ENCODE results near the gene NAV2. TPM values are rescaled to one million over a fixed set of nuclear protein-coding genes. Genes with fewer than 3 reads are reported as not detected.

Gene NAV2
- total and polyA plus RNA-seq, 4 experiments from 2014 or later: 1.1 to 6.2 (median 4.2) TPM; not detected in 1

DNA sequence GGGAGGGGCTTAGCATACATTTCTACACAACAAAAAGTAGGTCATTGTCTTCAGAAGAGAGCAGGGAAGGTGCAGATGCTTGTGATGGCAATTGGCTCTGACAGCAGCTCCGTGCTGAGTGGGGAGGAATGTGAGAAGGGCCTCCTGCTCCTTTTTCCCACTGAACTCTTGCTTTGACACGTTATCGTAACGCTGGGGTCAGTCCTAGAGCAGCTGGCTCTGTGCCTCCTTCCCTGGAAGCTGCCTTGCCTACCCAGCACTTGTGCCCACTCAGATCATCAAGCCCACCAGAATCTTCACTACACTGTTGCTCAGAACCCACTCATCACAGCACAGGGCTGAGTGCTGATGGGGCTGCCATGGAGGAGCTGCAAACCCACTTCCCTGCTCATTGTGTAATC, 14.9 kb upstream of the NAV2 start:
- intact Hi-C loops (cut with micrococcal nuclease): no loop called here
- no peaks in the 10 kb centered on the region for H3K4me1 ChIP-seq (ENCODE audit: insufficient read depth, low read length)
- no peak overlapping the region for H3K27ac ChIP-seq (ENCODE audit: low read depth, low read length)
- Mint-ChIP-seq H3K4me3 (no peak overlapping the region), H3K27me3 (peaks cover 2 to 18% of the 10 kb centered on the region in 2 donors), H3K27ac (no peak overlapping the region), H3K4me1 (peaks cover 0 to 1% (median 0%) of the 10 kb centered on the region in 4 donors), H3K36me3 (peaks cover 0 to 3% of the 10 kb centered on the region in 2 donors), H3K9me3 (peaks cover 0 to 3% (median 0%) of the 10 kb centered on the region in 8 donors)
- H3K4me3 ChIP-seq (ENCODE audit: low read length in 2 of 2): no peak overlapping the region
- ChIA-PET CTCF (ENCODE audit: partially characterized antibody) (no interaction called here), POLR2A (ENCODE audit: partially characterized antibody) (no interaction called here)
- DNase-seq: no peak
- no peaks in the 10 kb centered on the region for H3K9me3 ChIP-seq (ENCODE audit: control insufficient read depth in 1 of 2, low read length in 2 of 2)
- H3K36me3 ChIP-seq (ENCODE audit: insufficient read depth, low read length): no peaks in the 10 kb centered on the region
- no peaks in the 10 kb centered on the region for H3K27me3 ChIP-seq (ENCODE audit: insufficient read depth, low read length)

DNA sequence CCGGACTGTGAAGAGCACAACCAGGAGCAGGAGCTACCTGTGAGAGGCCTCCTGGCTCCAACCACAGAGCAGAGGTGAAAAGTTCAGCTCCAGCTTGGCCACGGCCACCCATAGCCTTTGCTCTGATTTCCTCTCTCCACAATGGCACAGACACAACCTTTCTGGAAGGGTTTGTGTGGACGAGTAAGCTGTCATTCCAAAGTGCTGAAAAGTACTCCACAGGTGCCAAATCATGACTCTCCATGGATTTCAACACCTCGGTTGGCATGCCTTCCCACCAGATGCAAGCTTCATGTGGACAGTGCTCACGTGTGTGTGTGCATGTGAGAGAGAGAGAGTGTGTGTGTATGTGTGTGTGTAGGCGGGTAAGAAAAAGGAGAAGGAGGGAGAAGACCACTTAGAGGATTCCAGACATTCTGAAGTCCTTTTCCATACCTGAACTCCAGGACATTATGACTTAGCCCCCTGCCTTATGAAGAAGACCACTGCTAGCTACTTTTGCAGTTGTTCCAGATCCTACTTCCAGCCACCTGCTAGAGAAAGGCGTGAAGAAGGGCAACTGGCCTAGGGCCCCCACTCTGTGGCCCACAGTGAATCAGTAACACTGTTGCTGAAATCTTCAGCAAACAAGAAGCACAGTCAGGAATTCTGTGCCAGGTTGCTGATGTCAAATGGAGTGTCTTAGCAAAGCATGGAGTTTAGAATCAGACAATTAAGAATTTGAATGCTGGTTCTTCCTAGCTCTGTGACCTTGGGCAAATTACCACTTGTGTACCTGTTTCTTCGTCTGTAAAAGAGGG, 13.9 kb upstream of the NAV2 start:
- ChIA-PET POLR2A (ENCODE audit: partially characterized antibody) (no interaction called here), CTCF (ENCODE audit: partially characterized antibody) (interaction anchor here (1.1 kb wide), 1 partner anchor 44 kb away, joined by 3 read pairs; no protein-coding TSS in a partner anchor)
- Mint-ChIP-seq H3K36me3 (peaks cover 0 to 3% of the 10 kb centered on the region in 2 donors), H3K9me3 (peaks cover 0 to 3% (median 0%) of the 10 kb centered on the region in 8 donors), H3K4me1 (peaks cover 0 to 1% (median 0%) of the 10 kb centered on the region in 4 donors), H3K4me3 (no peak overlapping the region), H3K27me3 (peaks cover 2 to 21% of the 10 kb centered on the region in 2 donors), H3K27ac (no peak overlapping the region)
- Histone ChIP-seq H3K4me1 (ENCODE audit: insufficient read depth, low read length) (no peaks in the 10 kb centered on the region), H3K27me3 (ENCODE audit: insufficient read depth, low read length) (no peaks in the 10 kb centered on the region), H3K36me3 (ENCODE audit: insufficient read depth, low read length) (no peaks in the 10 kb centered on the region), H3K4me3 (ENCODE audit: low read length in 2 of 2) (no peak overlapping the region), H3K27ac (ENCODE audit: low read depth, low read length) (no peak overlapping the region), H3K9me3 (ENCODE audit: control insufficient read depth in 1 of 2, low read length in 2 of 2) (no peaks in the 10 kb centered on the region)
- intact Hi-C loops (cut with micrococcal nuclease): no loop called here
- DNase-seq: no peak

DNA sequence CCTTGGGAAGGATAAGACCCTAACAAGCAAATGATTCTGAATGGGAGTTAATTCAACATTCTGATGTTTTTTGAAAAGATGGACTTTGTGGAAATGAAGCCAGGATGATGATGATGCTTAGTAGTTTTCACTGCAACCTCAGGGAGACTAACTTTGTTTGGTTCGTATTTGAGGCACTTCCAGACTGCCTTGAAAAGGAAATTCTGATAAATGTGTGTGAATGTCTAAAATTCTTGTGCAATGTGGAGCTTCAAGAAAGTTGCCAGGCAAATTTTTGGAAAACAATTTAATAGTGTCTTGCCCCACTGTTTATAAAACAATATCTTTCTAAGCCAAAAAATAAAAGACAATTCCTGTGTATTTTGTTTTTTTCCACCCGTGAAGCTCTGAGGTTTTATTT, 11.2 kb upstream of the NAV2 start:
- ChIA-PET POLR2A (ENCODE audit: partially characterized antibody) (no interaction called here), CTCF (ENCODE audit: partially characterized antibody) (interaction anchor here (1.2 kb wide), 1 partner anchor 42 kb away, joined by 3 read pairs; no protein-coding TSS in a partner anchor)
- H3K27ac Mint-ChIP-seq: no peak overlapping the region
- no peaks in the 10 kb centered on the region for H3K36me3 ChIP-seq (ENCODE audit: insufficient read depth, low read length)
- peaks cover 2 to 21% of the 10 kb centered on the region in 2 donors for H3K27me3 Mint-ChIP-seq
- DNase-seq: no peak
- H3K9me3 ChIP-seq (ENCODE audit: control insufficient read depth in 1 of 2, low read length in 2 of 2): no peaks in the 10 kb centered on the region
- no peak overlapping the region for H3K27ac ChIP-seq (ENCODE audit: low read depth, low read length)
- no peaks in the 10 kb centered on the region for H3K4me1 ChIP-seq (ENCODE audit: insufficient read depth, low read length)
- intact Hi-C loops (cut with micrococcal nuclease): no loop called here
- no peaks in the 10 kb centered on the region for H3K36me3 Mint-ChIP-seq
- H3K27me3 ChIP-seq (ENCODE audit: insufficient read depth, low read length): no peaks in the 10 kb centered on the region
- H3K4me3 ChIP-seq (ENCODE audit: low read length in 2 of 2): no peak overlapping the region
- peaks cover 0 to 3% (median 0%) of the 10 kb centered on the region in 8 donors for H3K9me3 Mint-ChIP-seq
- H3K4me3 Mint-ChIP-seq: no peak overlapping the region
- peaks cover 0 to 3% (median 0%) of the 10 kb centered on the region in 4 donors for H3K4me1 Mint-ChIP-seq

DNA sequence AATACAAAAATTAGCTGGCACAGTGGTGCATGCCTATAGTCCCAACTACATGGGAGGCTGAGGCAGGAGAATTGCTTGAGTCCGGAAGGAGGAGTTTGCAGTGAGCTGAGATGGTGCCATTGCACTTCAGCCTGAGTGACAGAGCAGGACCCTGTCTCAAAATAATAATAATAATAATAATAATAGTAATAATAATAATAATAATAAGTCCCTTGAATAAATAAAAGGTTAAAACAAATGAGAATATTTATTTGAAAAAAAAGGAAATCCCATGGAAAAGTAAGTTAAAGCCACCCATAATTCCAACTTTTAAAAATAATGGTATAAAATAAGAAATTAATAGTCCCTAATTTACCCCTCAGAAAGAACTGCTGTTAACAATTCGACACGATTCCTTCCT, 10.0 kb upstream of the NAV2 start:
- peaks cover 0 to 18% of the 10 kb centered on the region in 2 donors for H3K27me3 Mint-ChIP-seq
- H3K4me3 Mint-ChIP-seq: no peak overlapping the region
- peaks cover 0 to 2% (median 0%) of the 10 kb centered on the region in 4 donors for H3K4me1 Mint-ChIP-seq
- Histone ChIP-seq H3K27ac (ENCODE audit: low read depth, low read length) (no peak overlapping the region), H3K4me3 (ENCODE audit: low read length in 2 of 2) (no peak overlapping the region), H3K9me3 (ENCODE audit: control insufficient read depth in 1 of 2, low read length in 2 of 2) (no peaks in the 10 kb centered on the region), H3K36me3 (ENCODE audit: insufficient read depth, low read length) (no peaks in the 10 kb centered on the region), H3K27me3 (ENCODE audit: insufficient read depth, low read length) (no peaks in the 10 kb centered on the region), H3K4me1 (ENCODE audit: insufficient read depth, low read length) (no peaks in the 10 kb centered on the region)
- CTCF ChIA-PET (ENCODE audit: partially characterized antibody): no interaction called here
- H3K9me3 Mint-ChIP-seq: no peaks in the 10 kb centered on the region
- no peaks in the 10 kb centered on the region for H3K36me3 Mint-ChIP-seq
- no peak for DNase-seq
- POLR2A ChIA-PET (ENCODE audit: partially characterized antibody): no interaction called here
- intact Hi-C loops (cut with micrococcal nuclease): no loop called here
- H3K27ac Mint-ChIP-seq: no peak overlapping the region

DNA sequence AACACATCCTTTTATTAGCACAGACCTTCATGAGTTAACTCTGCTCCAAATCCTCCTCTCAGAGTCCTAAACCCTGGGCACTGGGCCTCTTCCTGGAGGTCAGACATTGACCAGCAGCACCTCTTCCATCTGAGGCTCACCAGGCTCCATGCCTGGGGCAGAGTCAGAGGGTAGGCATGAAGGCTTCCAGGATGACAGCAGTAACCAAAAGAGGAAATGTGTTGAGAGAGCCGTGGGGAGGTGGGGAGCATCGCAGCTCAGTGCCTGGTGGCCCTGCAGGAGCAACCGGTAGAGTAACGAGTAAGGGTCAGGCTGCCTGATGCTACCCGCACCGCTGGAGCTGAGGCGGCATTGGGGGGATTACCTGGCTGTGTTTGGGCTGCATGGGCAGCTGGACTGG, 9.4 kb upstream of the NAV2 start:
- peaks cover 0 to 2% (median 0%) of the 10 kb centered on the region in 4 donors for H3K4me1 Mint-ChIP-seq
- H3K27me3 ChIP-seq (ENCODE audit: insufficient read depth, low read length): no peaks in the 10 kb centered on the region
- H3K4me3 ChIP-seq (ENCODE audit: low read length in 2 of 2): no peak overlapping the region
- no peak overlapping the region for H3K27ac ChIP-seq (ENCODE audit: low read depth, low read length)
- intact Hi-C loops (cut with micrococcal nuclease): no loop called here
- ChIA-PET POLR2A (ENCODE audit: partially characterized antibody) (no interaction called here), CTCF (ENCODE audit: partially characterized antibody) (no interaction called here)
- peak overlapping the region in 1 of 7 donors; percentile 48 for H3K27ac Mint-ChIP-seq
- DNase-seq: no peak
- H3K4me3 Mint-ChIP-seq: no peak overlapping the region
- H3K36me3 Mint-ChIP-seq: no peaks in the 10 kb centered on the region
- H3K27me3 Mint-ChIP-seq: peaks cover 0 to 16% of the 10 kb centered on the region in 2 donors
- no peaks in the 10 kb centered on the region for H3K4me1 ChIP-seq (ENCODE audit: insufficient read depth, low read length)
- no peaks in the 10 kb centered on the region for H3K36me3 ChIP-seq (ENCODE audit: insufficient read depth, low read length)
- no peaks in the 10 kb centered on the region for H3K9me3 Mint-ChIP-seq
- H3K9me3 ChIP-seq (ENCODE audit: control insufficient read depth in 1 of 2, low read length in 2 of 2): no peaks in the 10 kb centered on the region

DNA sequence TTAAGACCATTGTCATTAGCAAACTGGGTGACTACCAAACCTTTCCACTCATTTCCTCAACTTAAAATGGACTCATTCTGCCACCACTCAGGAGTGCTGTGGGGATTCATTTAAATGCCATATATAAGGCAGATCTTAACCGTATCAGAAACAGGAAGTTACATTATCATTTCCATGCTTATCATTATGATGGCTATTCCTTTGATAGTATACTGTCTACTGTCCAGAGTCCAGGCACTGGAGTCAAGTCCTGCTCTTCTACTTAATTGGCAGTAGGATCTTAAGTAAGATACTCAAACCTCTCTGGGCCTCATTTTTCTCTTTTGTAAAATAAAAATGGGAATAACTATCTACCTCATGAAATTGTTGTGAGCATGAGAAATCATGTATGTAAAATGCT, 8.4 kb upstream of the NAV2 start:
- intact Hi-C loops (cut with micrococcal nuclease): no loop called here
- peaks cover 0 to 16% of the 10 kb centered on the region in 2 donors for H3K27me3 Mint-ChIP-seq
- CTCF ChIA-PET (ENCODE audit: partially characterized antibody): no interaction called here
- no peaks in the 10 kb centered on the region for H3K9me3 Mint-ChIP-seq
- no peaks in the 10 kb centered on the region for H3K27me3 ChIP-seq (ENCODE audit: insufficient read depth, low read length)
- no peak overlapping the region for H3K27ac ChIP-seq (ENCODE audit: low read depth, low read length)
- H3K36me3 Mint-ChIP-seq: no peaks in the 10 kb centered on the region
- POLR2A ChIA-PET (ENCODE audit: partially characterized antibody): no interaction called here
- peak overlapping the region in 1 of 7 donors; percentile 50 for H3K27ac Mint-ChIP-seq
- no peak for DNase-seq
- H3K4me1 ChIP-seq (ENCODE audit: insufficient read depth, low read length): no peaks in the 10 kb centered on the region
- H3K4me1 Mint-ChIP-seq: peaks cover 0 to 2% (median 0%) of the 10 kb centered on the region in 4 donors
- H3K36me3 ChIP-seq (ENCODE audit: insufficient read depth, low read length): no peaks in the 10 kb centered on the region
- H3K9me3 ChIP-seq (ENCODE audit: control insufficient read depth in 1 of 2, low read length in 2 of 2): no peaks in the 10 kb centered on the region
- no peak overlapping the region for H3K4me3 Mint-ChIP-seq
- H3K4me3 ChIP-seq (ENCODE audit: low read length in 2 of 2): no peak overlapping the region

DNA sequence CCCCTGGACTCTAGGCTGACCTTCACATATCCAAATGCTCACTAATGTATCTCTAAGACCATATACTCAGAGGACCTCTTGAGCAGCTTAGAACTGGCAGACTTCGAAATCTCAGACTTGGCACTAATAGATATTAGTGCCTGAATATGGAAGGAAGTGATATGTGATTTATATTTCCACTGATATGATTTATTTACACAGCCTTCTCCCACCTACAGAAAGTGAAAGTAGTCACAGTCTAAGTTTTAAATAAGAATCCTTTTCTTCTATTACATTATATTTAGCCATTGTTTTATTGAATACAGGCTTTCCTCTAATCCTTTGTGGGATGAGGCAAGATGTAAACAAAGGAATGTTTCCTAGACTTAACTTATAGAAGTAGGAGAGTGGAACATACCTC, 6.7 kb upstream of the NAV2 start:
- ChIA-PET POLR2A (ENCODE audit: partially characterized antibody) (no interaction called here), CTCF (ENCODE audit: partially characterized antibody) (interaction anchor here (1.6 kb wide), 1 partner anchor 37 kb away, joined by 3 read pairs; no protein-coding TSS in a partner anchor)
- Mint-ChIP-seq H3K27me3 (peaks cover 0 to 10% of the 10 kb centered on the region in 2 donors), H3K36me3 (no peaks in the 10 kb centered on the region), H3K4me1 (peaks cover 0 to 4% (median 0%) of the 10 kb centered on the region in 4 donors), H3K4me3 (no peak overlapping the region), H3K9me3 (no peaks in the 10 kb centered on the region), H3K27ac (no peak overlapping the region)
- H3K4me1 ChIP-seq (ENCODE audit: insufficient read depth, low read length): no peaks in the 10 kb centered on the region
- intact Hi-C loops (cut with micrococcal nuclease): no loop called here
- H3K9me3 ChIP-seq (ENCODE audit: control insufficient read depth in 1 of 2, low read length in 2 of 2): no peaks in the 10 kb centered on the region
- no peaks in the 10 kb centered on the region for H3K27me3 ChIP-seq (ENCODE audit: insufficient read depth, low read length)
- H3K36me3 ChIP-seq (ENCODE audit: insufficient read depth, low read length): no peaks in the 10 kb centered on the region
- no peak overlapping the region for H3K27ac ChIP-seq (ENCODE audit: low read depth, low read length)
- no peak overlapping the region for H3K4me3 ChIP-seq (ENCODE audit: low read length in 2 of 2)
- DNase-seq: no peak

All from CD4-positive, alpha-beta memory T cell (primary cell).